ENCODE data around the gene VSIR.

VSIR gene

GRCh38 chr10:71747039-71747531, 26.2 kb downstream of the VSIR start:
- no peak for DNase-seq (ENCODE audit: low spot score)

- DNase-seq (ENCODE audit: low spot score), result no peak
Observed at GRCh38 chr10:71746344-71747037, 26.8 kb downstream of the VSIR start.

GRCh38 chr10:71745664-71746250, 27.6 kb downstream of the VSIR start:
- DNase-seq (ENCODE audit: low spot score), result no peak

GRCh38 chr10:71744897-71745663, 28.2 kb downstream of the VSIR start:
- DNase-seq (ENCODE audit: low spot score), result no peak

- DNase-seq (ENCODE audit: low spot score), result no peak
Observed at GRCh38 chr10:71743866-71744265, 29.5 kb downstream of the VSIR start.

- no peak for DNase-seq (ENCODE audit: low spot score)
Observed at GRCh38 chr10:71743089-71743838, 30.1 kb downstream of the VSIR start.

GRCh38 chr10:71742301-71743088, 30.8 kb downstream of the VSIR start:
- DNase-seq (ENCODE audit: low spot score), result no peak

GRCh38 chr10:71741671-71742070, 31.6 kb downstream of the VSIR start:
- DNase-seq (ENCODE audit: low spot score), result no peak

GRCh38 chr10:71741029-71741428, 32.3 kb downstream of the VSIR start:
- DNase-seq (ENCODE audit: low spot score), result no peak

GRCh38 chr10:71740069-71740653, 33.2 kb downstream of the VSIR start:
- no peak for DNase-seq (ENCODE audit: low spot score)

GRCh38 chr10:71739358-71739900, 33.9 kb downstream of the VSIR start:
- DNase-seq (ENCODE audit: low spot score), result no peak

GRCh38 chr10:71737834-71738197, 35.5 kb downstream of the VSIR start:
- DNase-seq (ENCODE audit: low spot score), result no peak

GRCh38 chr10:71737001-71737833, 36.1 kb downstream of the VSIR start:
- no peak for DNase-seq (ENCODE audit: low spot score)

- no peak for DNase-seq (ENCODE audit: low spot score)
Observed at GRCh38 chr10:71736570-71736952, 36.8 kb downstream of the VSIR start.

- no peak for DNase-seq (ENCODE audit: low spot score)
Observed at GRCh38 chr10:71735709-71736569, 37.4 kb downstream of the VSIR start.

GRCh38 chr10:71734797-71735196, 38.5 kb downstream of the VSIR start:
- DNase-seq (ENCODE audit: low spot score), result no peak

GRCh38 chr10:71731791-71732190, 41.5 kb downstream of the VSIR start:
- DNase-seq (ENCODE audit: low spot score), result no peak

- no peak for DNase-seq (ENCODE audit: low spot score)
Observed at GRCh38 chr10:71729161-71729636, 44.1 kb downstream of the VSIR start.
